Smooth muscle cell of the brain vasculature (primary cell): Measurements from ENCODE around the gene PLCD1.
"Not testable (repeated sequence)": the region's sequence is repeated elsewhere in the genome, so short reads cannot be mapped to it uniquely, and the experiment has no call there.

Experiments used
- DNase-seq: peaks from one replicate; pipeline ENCODE4 v3.0.0-alpha.2; 2012; ENCODE audit warnings: low read depth, low spot score

PLCD1 gene

GRCh38 chr3:38000242-38000916, 29.1 kb downstream of the PLCD1 start:
- no peak for DNase-seq

- no peak for DNase-seq
Measured at GRCh38 chr3:37999836-38000235, 29.6 kb downstream of the PLCD1 start.

GRCh38 chr3:37997791-37998370, 31.6 kb downstream of the PLCD1 start:
- no peak for DNase-seq

GRCh38 chr3:37997342-37997741, 32.1 kb downstream of the PLCD1 start:
- no peak for DNase-seq

GRCh38 chr3:37996785-37997301, 32.6 kb downstream of the PLCD1 start:
- peak; percentile 53 for DNase-seq

- DNase-seq, result no peak
Measured at GRCh38 chr3:37995652-37996641, 33.5 kb downstream of the PLCD1 start.

GRCh38 chr3:37994639-37994972, 34.8 kb downstream of the PLCD1 start:
- no peak for DNase-seq

GRCh38 chr3:37993820-37994638, 35.4 kb downstream of the PLCD1 start:
- DNase-seq, result peak; percentile 51

GRCh38 chr3:37993460-37993819, 36.0 kb downstream of the PLCD1 start:
- no peak for DNase-seq

- DNase-seq, result no peak
Measured at GRCh38 chr3:37993067-37993455, 36.4 kb downstream of the PLCD1 start.

- no peak for DNase-seq
Measured at GRCh38 chr3:37992271-37993066, 37.0 kb downstream of the PLCD1 start.

GRCh38 chr3:37991823-37992222, 37.6 kb downstream of the PLCD1 start:
- no peak for DNase-seq

GRCh38 chr3:37991109-37991508, 38.3 kb downstream of the PLCD1 start:
- DNase-seq, result no peak

- DNase-seq, result no peak
Measured at GRCh38 chr3:37990527-37990926, 38.9 kb downstream of the PLCD1 start, which contains the start of gene VILL. Gene VILL (plus strand): TSS chr3:37990786. CDS start chr3:37993673, 2,887 bp downstream.

- no peak for DNase-seq
Measured at GRCh38 chr3:37989821-37990480, 39.5 kb downstream of the PLCD1 start.

- no peak for DNase-seq
Measured at GRCh38 chr3:37988931-37989525, 40.4 kb downstream of the PLCD1 start.

- DNase-seq, result not testable (repeated sequence)
Measured at GRCh38 chr3:37988376-37988775, 41.1 kb downstream of the PLCD1 start.

GRCh38 chr3:37987751-37988179, 41.7 kb downstream of the PLCD1 start:
- DNase-seq, result no peak

- no peak for DNase-seq
Measured at GRCh38 chr3:37987315-37987697, 42.1 kb downstream of the PLCD1 start.
